ENCODE results near the gene CTCFL.

Gene CTCFL

DNA sequence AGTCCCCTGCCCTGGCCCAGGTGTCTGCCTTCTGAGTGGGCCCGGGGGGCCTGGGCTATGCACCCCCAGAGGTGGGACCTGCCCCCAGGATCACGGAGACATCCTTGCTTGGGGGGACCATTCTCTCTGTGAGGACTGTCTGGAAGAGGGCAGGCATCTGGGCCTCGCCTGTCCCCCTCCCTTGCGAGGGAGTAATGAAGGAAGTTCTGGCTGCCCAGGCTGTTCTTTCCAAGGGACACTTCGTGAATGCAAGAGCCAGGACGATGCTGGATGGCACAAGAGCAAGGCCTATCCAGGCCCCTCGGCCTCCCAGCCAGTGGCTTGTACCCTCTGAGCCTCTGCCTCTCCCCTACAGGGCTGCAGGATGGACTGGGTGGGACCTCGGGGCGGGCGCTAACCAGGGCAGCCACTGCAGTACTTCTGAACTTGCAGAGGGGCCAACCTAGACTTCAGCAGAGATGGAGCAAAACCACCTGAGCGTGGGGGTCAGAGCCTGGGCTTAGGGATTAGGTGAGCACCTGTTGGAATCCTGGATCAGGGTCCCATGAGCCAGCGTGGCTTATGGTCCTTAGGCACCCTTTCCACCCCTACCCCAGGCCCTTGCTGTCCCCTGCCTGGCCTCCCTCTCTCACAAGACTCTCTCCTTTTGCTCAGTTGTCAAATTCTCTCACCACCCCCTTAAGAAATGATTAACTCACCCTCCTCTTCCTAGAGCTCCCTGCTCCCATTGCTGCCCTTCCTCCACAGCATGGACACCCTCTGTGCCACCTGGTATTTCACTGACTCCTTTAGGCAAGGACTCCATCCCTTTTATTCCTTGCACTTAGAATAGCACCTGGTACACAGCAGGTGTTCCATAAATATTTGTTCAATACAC lies 53.2 kb downstream of the CTCFL start:
- TF ChIP-seq CTCF (IDR thresholded peaks at IDR 0.05; ENCODE audit: low read depth, low read length): no peak
- H3K4me3 ChIP-seq (ENCODE audit: low read depth, low read length): no peak overlapping the region
- in situ Hi-C loops (cut with HindIII; ENCODE audit: low sequenced_read_pairs): no loop called here
- no peak for DNase-seq (ENCODE audit: low read depth, low spot score)

DNA sequence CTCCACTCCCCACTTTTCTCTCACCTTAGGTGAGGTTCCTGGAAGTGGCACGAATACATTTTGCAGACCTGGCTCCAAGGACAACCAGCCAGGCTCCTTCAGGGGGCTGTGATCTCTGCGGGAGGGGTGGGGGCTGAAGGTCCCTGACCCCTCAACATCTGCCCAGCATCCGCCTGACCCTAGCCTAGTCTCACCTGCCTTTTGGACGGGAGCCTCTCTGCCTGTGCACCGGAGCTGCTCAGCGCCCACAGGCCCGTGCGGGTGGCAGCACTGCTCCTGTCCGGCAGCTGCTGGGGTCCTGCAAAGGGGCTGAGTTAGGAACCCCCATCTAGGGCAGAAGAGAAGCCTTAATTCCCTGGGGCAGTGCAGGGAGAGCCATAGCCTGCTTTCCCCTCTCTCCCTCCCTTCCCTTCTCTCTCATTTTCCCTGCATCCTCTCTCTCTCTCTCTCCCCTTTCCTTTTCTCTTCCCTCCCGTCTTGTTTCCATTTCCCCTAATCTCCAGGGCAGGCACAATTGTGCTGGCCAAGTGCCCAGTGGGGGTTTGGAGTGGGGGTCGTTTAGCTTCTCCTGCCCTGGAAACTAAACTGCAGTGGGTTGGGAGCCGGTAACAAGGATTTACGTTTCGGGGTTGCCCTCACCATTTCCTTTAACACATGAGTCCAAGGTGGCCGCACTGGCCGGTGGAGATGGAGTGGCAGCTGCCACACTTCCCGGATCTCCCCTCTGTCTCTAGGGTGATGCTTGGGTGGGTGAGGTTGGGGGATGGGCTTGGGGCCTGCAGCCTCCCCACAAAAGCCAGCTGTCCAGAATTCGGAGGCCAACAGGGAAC lies 54.1 kb downstream of the CTCFL start:
- TF ChIP-seq CTCF (IDR thresholded peaks at IDR 0.05; ENCODE audit: low read depth, low read length): no peak
- H3K4me3 ChIP-seq (ENCODE audit: low read depth, low read length): no peak overlapping the region
- no peak for DNase-seq (ENCODE audit: low read depth, low spot score)
- in situ Hi-C loops (cut with HindIII; ENCODE audit: low sequenced_read_pairs): no loop called here

DNA sequence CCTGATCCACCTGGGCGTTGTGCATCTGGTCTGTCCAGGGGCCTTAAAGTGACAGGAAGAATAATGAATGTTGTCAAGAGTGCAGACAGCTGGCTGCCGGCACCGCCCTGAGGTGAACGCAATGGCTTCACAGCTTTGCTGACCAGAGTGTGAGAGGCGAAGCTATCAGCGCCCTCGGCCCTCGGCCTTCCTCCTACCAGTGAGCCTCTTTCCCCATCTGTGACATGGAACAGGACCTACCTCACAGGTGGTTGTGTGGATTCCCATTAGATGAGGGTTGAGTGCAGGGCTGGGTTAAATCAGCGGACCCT lies 54.8 kb downstream of the CTCFL start:
- in situ Hi-C loops (cut with HindIII; ENCODE audit: low sequenced_read_pairs): no loop called here
- H3K4me3 ChIP-seq (ENCODE audit: low read depth, low read length): no peak overlapping the region
- no peak for TF ChIP-seq CTCF (IDR thresholded peaks at IDR 0.05; ENCODE audit: low read depth, low read length)
- no peak for DNase-seq (ENCODE audit: low read depth, low spot score)

- DNase-seq (ENCODE audit: low read depth, low spot score): no peak
- no peak for TF ChIP-seq CTCF (IDR thresholded peaks at IDR 0.05; ENCODE audit: low read depth, low read length)
- in situ Hi-C loops (cut with HindIII; ENCODE audit: low sequenced_read_pairs): no loop called here
- H3K4me3 ChIP-seq (ENCODE audit: low read depth, low read length): no peak overlapping the region
These were observed 55.3 kb downstream of the CTCFL start for GRCh38 chr20:57469418-57470211.

- DNase-seq (ENCODE audit: low read depth, low spot score): no peak
- TF ChIP-seq CTCF (IDR thresholded peaks at IDR 0.05; ENCODE audit: low read depth, low read length): no peak
- in situ Hi-C loops (cut with HindIII; ENCODE audit: low sequenced_read_pairs): no loop called here
- H3K4me3 ChIP-seq (ENCODE audit: low read depth, low read length): no peak overlapping the region
These were observed 56.2 kb downstream of the CTCFL start for GRCh38 chr20:57468523-57469417.

Measured in astrocyte of the spinal cord (primary cell).